DOHH2 (cell line): ENCODE results near the gene MFF.
"Not testable (repeated sequence)": the region's sequence is repeated elsewhere in the genome, so short reads cannot be mapped to it uniquely, and the experiment has no call there.

Experiments used
- H3F3A ChIP-seq: fragments of 200-600 bp; sonication (generic), shearing (Covaris generic); 2 replicates; pipeline ENCODE4 v1.6.0; 2016; ENCODE audit warnings: antibody characterized with exemption, mild to moderate bottlenecking; ENCODE audit not compliant: control insufficient read depth, insufficient read depth
- H3K27ac ChIP-seq: fragments of 200-600 bp; sonication (generic); 2 replicates; pipeline ENCODE4 v1.5.1; 2014; ENCODE audit warnings: low read depth, mild to moderate bottlenecking, low read length, moderate library complexity
- H3K27me3 ChIP-seq: fragments of 200-600 bp; sonication (generic); 2 replicates; pipeline ENCODE4 v1.6.1; 2014; ENCODE audit warnings: mild to moderate bottlenecking, low read length, mixed read lengths; ENCODE audit not compliant: control insufficient read depth
- H3K36me3 ChIP-seq: fragments of 200-600 bp; sonication (generic); 2 replicates; pipeline ENCODE4 v1.6.1; 2014; ENCODE audit warnings: mild to moderate bottlenecking, low read length, moderate library complexity, mixed read lengths; ENCODE audit not compliant: control insufficient read depth
- H3K4me1 ChIP-seq: fragments of 200-600 bp; sonication (generic); 2 replicates; pipeline ENCODE4 v1.6.1; 2014; ENCODE audit warnings: mild to moderate bottlenecking, low read length, mixed read lengths; ENCODE audit not compliant: control insufficient read depth
- H3K4me2 ChIP-seq: fragments of 200-600 bp; sonication (generic); 2 replicates; pipeline ENCODE4 v1.6.0; 2014; ENCODE audit warnings: mild to moderate bottlenecking, low read length, moderate library complexity
- H3K4me3 ChIP-seq: fragments of 200-600 bp; sonication (generic); 2 replicates; pipeline ENCODE4 v1.5.1; 2014; ENCODE audit warnings: mild to moderate bottlenecking, low read length, mixed read lengths
- H3K79me2 ChIP-seq: fragments of 200-600 bp; sonication (generic); 2 replicates; pipeline ENCODE4 v1.6.1; 2014; ENCODE audit warnings: mild to moderate bottlenecking, low read length, mixed read lengths; ENCODE audit not compliant: control insufficient read depth
- H3K9me2 ChIP-seq: fragments of 200-600 bp; sonication (generic); replicated peaks from 2 replicates; pipeline ENCODE4 v1.6.1; 2014; ENCODE audit warnings: mild to moderate bottlenecking, low read length, mixed read lengths; ENCODE audit not compliant: control insufficient read depth
- H3K9me3 ChIP-seq: fragments of 200-600 bp; sonication (generic); 2 replicates; pipeline ENCODE4 v1.6.1; 2014; ENCODE audit warnings: antibody characterized with exemption, low read length, mixed read lengths; ENCODE audit not compliant: control insufficient read depth, insufficient read depth
- H4K20me1 ChIP-seq: fragments of 200-600 bp; sonication (generic); 2 replicates; pipeline ENCODE4 v1.6.0; 2014; ENCODE audit warnings: low read depth, mild to moderate bottlenecking, antibody characterized with exemption, low read length, moderate library complexity; ENCODE audit not compliant: control insufficient read depth, insufficient read depth
- CTCF ChIP-seq: fragments of 200-600 bp; sonication (generic); IDR thresholded peaks from one replicate; pipeline ENCODE4 v1.5.1; 2014; ENCODE audit warnings: antibody characterized with exemption, mild to moderate bottlenecking, low read depth, low read length; ENCODE audit not compliant: poor library complexity, severe bottlenecking
- EZH2phosphoT487 ChIP-seq: fragments of 200-600 bp; sonication (generic); IDR thresholded peaks from 2 replicates; pipeline ENCODE4 v1.6.1; 2017; ENCODE audit warnings: borderline replicate concordance, mild to moderate bottlenecking, antibody characterized with exemption, low read length, moderate library complexity, mixed read lengths

MFF gene

GRCh38 chr2:227351639-227352038 is 26.6 kb downstream of the MFF start:
- no peaks in the 10 kb centered on the region for H3K9me3 ChIP-seq
- no peak overlapping the region for H3K4me3 ChIP-seq
- TF ChIP-seq CTCF (no peak), EZH2phosphoT487 (no peak)
- H3K27ac ChIP-seq: no peak overlapping the region
- H3K79me2 ChIP-seq: no peaks in the 10 kb centered on the region
- H3K4me1 ChIP-seq: no peaks in the 10 kb centered on the region
- H3K9me2 ChIP-seq: no peaks in the 10 kb centered on the region
- no peaks in the 10 kb centered on the region for H3K27me3 ChIP-seq
- no peaks in the 10 kb centered on the region for H4K20me1 ChIP-seq
- no peaks in the 10 kb centered on the region for H3F3A ChIP-seq
- H3K36me3 ChIP-seq: peaks cover 26% of the 10 kb centered on the region
- no peak overlapping the region for H3K4me2 ChIP-seq

- H3F3A ChIP-seq: 0 out of 2 replicates have a peak, but pooled peaks cover 4% of the 10 kb centered on the region
- H3K4me1 ChIP-seq: no peaks in the 10 kb centered on the region
- no peak overlapping the region for H3K4me2 ChIP-seq
- H3K4me3 ChIP-seq: no peak overlapping the region
- H4K20me1 ChIP-seq: no peaks in the 10 kb centered on the region
- H3K79me2 ChIP-seq: no peaks in the 10 kb centered on the region
- no peak for TF ChIP-seq CTCF
- TF ChIP-seq EZH2phosphoT487: no peak
- no peaks in the 10 kb centered on the region for H3K27me3 ChIP-seq
- H3K9me2 ChIP-seq: no peaks in the 10 kb centered on the region
- H3K9me3 ChIP-seq: no peaks in the 10 kb centered on the region
- no peak overlapping the region for H3K27ac ChIP-seq
- peaks cover 44% of the 10 kb centered on the region for H3K36me3 ChIP-seq
Measured at GRCh38 chr2:227360351-227360750, 35.3 kb downstream of the MFF start.

GRCh38 chr2:227363756-227364155 is 38.7 kb downstream of the MFF start:
- Histone ChIP-seq H3K4me3 (no peak overlapping the region), H3K79me2 (no peaks in the 10 kb centered on the region), H4K20me1 (no peaks in the 10 kb centered on the region), H3K9me3 (no peaks in the 10 kb centered on the region), H3K27ac (no peak overlapping the region), H3K27me3 (no peaks in the 10 kb centered on the region), H3K36me3 (peaks cover 19% of the 10 kb centered on the region), H3F3A (0 out of 2 replicates have a peak, but pooled peaks cover 4% of the 10 kb centered on the region), H3K4me2 (no peak overlapping the region), H3K4me1 (no peaks in the 10 kb centered on the region), H3K9me2 (no peaks in the 10 kb centered on the region)
- peak; percentile 41 for TF ChIP-seq CTCF
- TF ChIP-seq EZH2phosphoT487: no peak

- H3K27me3 ChIP-seq, H3F3A ChIP-seq, H4K20me1 ChIP-seq, H3K4me3 ChIP-seq, H3K4me1 ChIP-seq, H3K79me2 ChIP-seq, H3K4me2 ChIP-seq, H3K9me2 ChIP-seq, H3K27ac ChIP-seq, H3K9me3 ChIP-seq: not testable (repeated sequence)
- H3K36me3 ChIP-seq: peaks cover 10% of the 10 kb centered on the region
Measured at GRCh38 chr2:227364585-227365263, 39.7 kb downstream of the MFF start.
